Natural killer cell treated with Interleukin-12 subunit alpha and Interleukin-12 subunit beta and Interleukin-15 and Interleukin-18, amount 100 ng/mL, for 72 hours (primary cell): ENCODE results near the gene GPR158. TPM values are rescaled to one million over a fixed set of nuclear protein-coding genes. Genes with fewer than 3 reads are reported as not detected.

Experiments used
- ATAC-seq, 2 donors: fragments of 150-1000 bp; cut with Tn5 transposase in 1 of 2; sonication (Bioruptor Pico), chemical (Tn5 transposase) in 1 of 2; 2 replicates each; pipeline ENCODE4 v1.10.0; 2021
- DNase-seq: peaks from one replicate; pipeline ENCODE4 v3.0.0; 2022; ENCODE audit warnings: low spot score
- H3K27ac Mint-ChIP-seq, 2 donors: 1 replicate in 1 of 2; 2 replicates in 1 of 2; pipeline ENCODE4 v1.8.0; 2022; ENCODE audit warnings: mixed read lengths in 2 of 2, mild to moderate bottlenecking in 1 of 2, moderate library complexity in 1 of 2
- H3K27me3 Mint-ChIP-seq, 2 donors: 1 replicate in 1 of 2; 2 replicates in 1 of 2; pipeline ENCODE4 v1.8.0; 2022; ENCODE audit warnings: mixed read lengths in 2 of 2
- H3K36me3 Mint-ChIP-seq: one replicate; pipeline ENCODE4 v1.8.0; 2022; ENCODE audit warnings: mixed read lengths
- H3K4me1 Mint-ChIP-seq, 2 donors: 1 replicate in 1 of 2; 2 replicates in 1 of 2; pipeline ENCODE4 v1.8.0; 2022; ENCODE audit warnings: low read depth in 2 of 2, mixed read lengths in 2 of 2, mild to moderate bottlenecking in 1 of 2
- H3K4me3 Mint-ChIP-seq: one replicate; pipeline ENCODE4 v1.8.0; 2022; ENCODE audit warnings: mixed read lengths
- H3K9me3 Mint-ChIP-seq: 2 replicates; pipeline ENCODE4 v1.8.0; 2022; ENCODE audit warnings: mixed read lengths
- total RNA-seq, 2 donors: library from RNA; stranded (reverse); gene quantifications; one replicate each; pipeline ENCODE4 v1.2.3, GENCODE V29; 2022

The GPR158 gene
- total RNA-seq, 2 donors from 2014 or later: not detected

DNA sequence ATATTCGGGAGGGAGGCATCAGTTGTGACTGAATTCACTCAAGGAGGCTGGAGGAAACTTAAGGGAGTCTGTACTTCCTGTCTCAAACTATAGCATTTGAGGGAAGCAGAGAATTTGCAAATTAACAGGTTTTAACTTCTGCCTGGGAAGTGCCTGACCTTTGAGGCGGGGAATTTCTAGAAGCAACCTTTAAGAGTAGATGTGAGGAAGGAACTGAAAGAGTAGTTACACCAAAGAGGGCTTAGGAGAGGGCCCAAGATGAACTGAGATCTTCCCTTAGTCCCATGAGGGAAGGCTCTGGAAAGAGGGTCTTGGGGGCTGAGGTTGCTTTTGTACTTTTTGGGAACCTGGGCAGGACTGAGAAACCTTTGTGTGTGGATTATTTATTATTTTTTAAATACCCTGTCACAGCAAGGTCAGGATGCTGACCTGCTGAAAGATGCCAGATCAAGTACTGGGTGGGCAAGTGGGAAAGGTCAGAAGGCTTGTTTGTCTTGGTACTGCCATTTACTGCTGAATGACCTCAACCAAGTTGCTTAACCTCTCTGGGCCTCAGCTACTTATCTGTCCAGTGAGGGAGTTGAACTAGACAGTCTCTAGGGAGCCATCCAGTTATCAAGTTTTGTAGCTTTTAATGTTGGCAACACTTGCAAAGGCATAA is 2.4 kb downstream of the GPR158 start:
- Mint-ChIP-seq H3K27ac (no peak overlapping the region), H3K4me3 (no peak overlapping the region), H3K27me3 (peaks cover 21 to 36% of the 10 kb centered on the region in 2 donors), H3K9me3 (peaks cover 9% of the 10 kb centered on the region), H3K36me3 (peaks cover 7% of the 10 kb centered on the region), H3K4me1 (no peaks in the 10 kb centered on the region)
- ATAC-seq (no peak), DNase-seq (no peak)

- H3K27ac Mint-ChIP-seq: no peak overlapping the region
- DNase-seq: no peak
- no peak for ATAC-seq
- H3K4me3 Mint-ChIP-seq: no peak overlapping the region
- H3K4me1 Mint-ChIP-seq: no peaks in the 10 kb centered on the region
- H3K36me3 Mint-ChIP-seq: peaks cover 7% of the 10 kb centered on the region
- H3K27me3 Mint-ChIP-seq: peaks cover 21 to 35% of the 10 kb centered on the region in 2 donors
- peaks cover 9% of the 10 kb centered on the region for H3K9me3 Mint-ChIP-seq
Observed at GRCh38 chr10:25177754-25178135, 2.9 kb downstream of the GPR158 start.

DNA sequence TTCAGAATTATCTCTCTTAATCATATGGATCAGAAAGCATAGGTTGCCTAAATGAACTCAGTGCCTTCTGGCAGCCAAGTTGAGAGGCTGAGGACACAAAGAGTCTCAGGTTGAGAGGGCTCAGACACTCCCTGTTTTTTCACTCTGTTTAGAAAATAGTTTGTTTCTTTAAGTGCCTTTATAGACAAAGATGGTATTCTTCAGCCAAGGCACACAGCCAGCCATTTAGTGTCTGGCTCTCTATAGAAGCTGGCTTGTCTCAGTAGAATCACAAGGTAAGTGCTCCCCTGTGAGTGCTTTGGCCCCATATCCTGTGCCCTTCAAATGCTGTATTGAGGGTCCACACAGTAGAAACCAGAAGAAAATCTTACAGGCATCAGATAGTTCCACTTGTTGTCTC is 3.6 kb downstream of the GPR158 start:
- H3K27me3 Mint-ChIP-seq: peaks cover 21 to 28% of the 10 kb centered on the region in 2 donors
- H3K4me3 Mint-ChIP-seq: no peak overlapping the region
- no peak for DNase-seq
- no peak for ATAC-seq
- H3K36me3 Mint-ChIP-seq: peaks cover 7% of the 10 kb centered on the region
- H3K9me3 Mint-ChIP-seq: peaks cover 9% of the 10 kb centered on the region
- no peak overlapping the region for H3K27ac Mint-ChIP-seq
- no peaks in the 10 kb centered on the region for H3K4me1 Mint-ChIP-seq

DNA sequence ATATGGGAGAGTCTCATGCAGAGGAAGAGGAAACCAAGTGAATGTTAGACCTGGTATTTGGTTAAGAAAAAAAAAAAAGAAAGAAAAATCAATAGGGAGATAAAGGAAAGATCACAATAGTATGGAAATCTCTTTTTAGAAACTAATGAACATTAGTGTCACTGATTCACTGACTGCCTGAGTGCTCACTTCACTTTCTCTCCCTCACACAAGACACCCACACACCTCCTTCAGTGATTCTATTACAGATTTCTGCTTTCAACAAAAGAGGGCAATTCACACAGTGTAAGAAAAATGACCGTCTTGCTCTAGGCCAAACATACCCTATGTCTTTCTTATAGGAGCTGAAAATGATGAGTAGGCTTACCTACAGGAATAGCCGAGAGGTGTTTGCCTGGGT is 6.0 kb downstream of the GPR158 start:
- H3K4me3 Mint-ChIP-seq: no peak overlapping the region
- H3K4me1 Mint-ChIP-seq: no peaks in the 10 kb centered on the region
- no peak overlapping the region for H3K27ac Mint-ChIP-seq
- H3K9me3 Mint-ChIP-seq: peaks cover 5% of the 10 kb centered on the region
- H3K36me3 Mint-ChIP-seq: peaks cover 2% of the 10 kb centered on the region
- ATAC-seq: no peak
- no peak for DNase-seq
- H3K27me3 Mint-ChIP-seq: peaks cover 14 to 18% of the 10 kb centered on the region in 2 donors

DNA sequence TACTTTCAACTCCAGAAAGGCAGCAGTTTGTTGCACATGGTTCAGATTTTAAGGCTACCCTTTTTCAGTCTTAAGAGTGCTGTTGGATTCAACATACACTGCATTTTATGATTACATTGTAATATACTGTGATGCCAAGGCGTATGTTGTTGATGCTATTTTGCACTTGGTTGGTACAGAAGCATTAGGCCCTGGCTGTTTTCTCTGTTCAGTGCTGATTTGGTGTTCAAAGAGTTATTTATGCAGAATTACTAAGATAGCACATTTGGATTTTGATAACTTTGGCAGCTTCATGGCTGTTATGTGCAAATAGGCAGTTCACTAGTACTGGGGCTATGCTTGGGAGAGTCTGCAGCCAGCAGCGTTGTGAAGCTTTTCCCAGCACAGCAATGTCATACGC is 7.8 kb downstream of the GPR158 start:
- Mint-ChIP-seq H3K36me3 (peaks cover 6% of the 10 kb centered on the region), H3K27me3 (peaks cover 6 to 7% of the 10 kb centered on the region in 2 donors), H3K9me3 (peaks cover 9% of the 10 kb centered on the region), H3K4me1 (no peaks in the 10 kb centered on the region), H3K4me3 (no peak overlapping the region), H3K27ac (no peak overlapping the region)
- ATAC-seq: no peak
- DNase-seq: no peak

GRCh38 chr10:25191162-25191895 is 16.5 kb downstream of the GPR158 start:
- Mint-ChIP-seq H3K4me1 (no peaks in the 10 kb centered on the region), H3K9me3 (peaks cover 5% of the 10 kb centered on the region), H3K27ac (no peak overlapping the region), H3K4me3 (no peak overlapping the region), H3K27me3 (no peaks in the 10 kb centered on the region), H3K36me3 (no peaks in the 10 kb centered on the region)
- no peak for ATAC-seq
- no peak for DNase-seq

- ATAC-seq (no peak), DNase-seq (no peak)
- peaks cover 7% of the 10 kb centered on the region for H3K9me3 Mint-ChIP-seq
- H3K36me3 Mint-ChIP-seq: no peaks in the 10 kb centered on the region
- no peak overlapping the region for H3K27ac Mint-ChIP-seq
- no peaks in the 10 kb centered on the region for H3K4me1 Mint-ChIP-seq
- no peak overlapping the region for H3K4me3 Mint-ChIP-seq
- no peaks in the 10 kb centered on the region for H3K27me3 Mint-ChIP-seq
Observed at GRCh38 chr10:25198151-25198550, 23.4 kb downstream of the GPR158 start.

DNA sequence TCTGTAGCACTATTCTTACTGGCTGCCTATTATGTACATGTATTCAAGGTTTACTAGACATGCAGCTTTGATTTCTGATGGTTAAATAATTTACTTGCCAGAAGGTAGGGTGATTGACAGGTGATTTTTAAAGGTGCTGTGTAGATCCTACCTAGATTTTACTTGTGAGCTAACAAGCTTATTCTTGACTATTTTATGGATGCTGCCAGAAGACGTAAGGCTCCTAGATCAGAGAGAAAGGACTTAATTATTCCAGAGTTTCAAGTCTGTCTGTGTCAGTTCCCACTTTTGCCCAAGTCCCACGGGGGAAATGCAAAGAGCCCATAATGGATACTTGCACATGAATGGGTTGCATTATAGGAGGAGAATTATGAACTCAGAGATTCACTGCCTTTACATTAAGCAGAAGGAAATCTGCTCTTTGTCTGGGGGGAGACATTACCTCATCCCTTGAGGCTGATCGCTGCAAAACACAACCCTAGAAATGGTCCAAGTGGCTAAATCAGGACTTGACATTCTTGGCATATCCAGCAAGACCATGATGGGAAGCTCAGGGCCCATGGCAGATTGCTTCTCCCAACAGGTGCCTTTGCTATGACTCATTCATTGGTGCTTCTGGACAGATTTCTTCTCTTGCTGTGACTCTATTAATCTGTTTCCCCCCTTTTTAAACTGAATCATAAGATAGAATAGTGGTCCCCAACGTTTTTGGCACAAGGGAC is 32.1 kb downstream of the GPR158 start:
- Mint-ChIP-seq H3K9me3 (no peaks in the 10 kb centered on the region), H3K4me3 (no peak overlapping the region), H3K27ac (no peak overlapping the region), H3K27me3 (no peaks in the 10 kb centered on the region), H3K4me1 (no peaks in the 10 kb centered on the region), H3K36me3 (no peaks in the 10 kb centered on the region)
- ATAC-seq (no peak), DNase-seq (no peak)

DNA sequence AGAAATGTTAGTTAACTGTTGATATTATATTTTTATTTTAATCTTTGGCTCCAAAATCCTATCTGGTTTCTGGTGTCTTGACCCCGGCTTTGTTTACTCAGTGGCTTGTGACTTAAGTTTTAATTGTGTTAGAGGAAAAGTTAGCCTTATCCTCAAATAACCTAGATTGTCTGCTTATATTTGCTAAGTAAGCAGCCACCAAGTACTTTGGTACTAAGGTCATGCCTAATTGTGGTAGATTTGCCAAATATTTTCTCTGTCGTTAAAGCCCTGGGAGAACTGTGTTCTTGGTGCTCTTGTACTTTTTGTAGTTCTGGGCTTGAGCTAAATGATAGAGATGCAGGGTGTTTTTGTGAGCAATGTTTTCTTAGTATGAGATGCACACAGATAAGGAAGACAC is 34.8 kb downstream of the GPR158 start:
- no peaks in the 10 kb centered on the region for H3K27me3 Mint-ChIP-seq

GRCh38 chr10:25210265-25210664 is 35.5 kb downstream of the GPR158 start:
- Mint-ChIP-seq H3K4me3 (no peak overlapping the region), H3K27ac (no peak overlapping the region), H3K36me3 (no peaks in the 10 kb centered on the region), H3K4me1 (no peaks in the 10 kb centered on the region), H3K27me3 (no peaks in the 10 kb centered on the region), H3K9me3 (no peaks in the 10 kb centered on the region)
- DNase-seq: no peak
- no peak for ATAC-seq

More for the DNA sequence above, 34.8 kb downstream of the GPR158 start:
- Mint-ChIP-seq H3K4me1 (no peaks in the 10 kb centered on the region), H3K4me3 (no peak overlapping the region), H3K27ac (no peak overlapping the region), H3K9me3 (no peaks in the 10 kb centered on the region), H3K36me3 (no peaks in the 10 kb centered on the region)
- no peak for DNase-seq
- ATAC-seq: no peak

DNA sequence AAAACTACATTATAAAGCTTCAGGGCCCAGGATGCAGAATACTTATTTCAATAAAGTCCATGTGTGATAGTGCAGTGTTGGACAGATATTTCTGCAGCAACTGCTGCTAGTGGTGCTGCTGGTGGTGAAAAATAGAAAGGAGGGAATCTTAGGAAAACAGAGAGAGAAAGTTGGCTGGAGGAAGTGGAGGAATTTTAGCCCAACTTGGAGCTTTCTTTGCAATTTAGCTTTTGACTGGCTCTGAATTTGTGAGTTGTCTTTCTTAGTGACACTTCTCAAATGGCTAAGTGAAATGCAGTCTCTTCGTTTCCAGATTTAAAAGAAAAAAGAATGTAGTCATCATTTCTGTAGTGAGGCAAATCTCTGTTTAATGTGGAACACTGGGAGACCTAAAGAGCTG is 45.4 kb downstream of the GPR158 start:
- DNase-seq: no peak
- Mint-ChIP-seq H3K9me3 (no peaks in the 10 kb centered on the region), H3K27me3 (no peaks in the 10 kb centered on the region), H3K4me1 (no peaks in the 10 kb centered on the region), H3K27ac (no peak overlapping the region), H3K4me3 (no peak overlapping the region), H3K36me3 (no peaks in the 10 kb centered on the region)
- ATAC-seq: no peak

DNA sequence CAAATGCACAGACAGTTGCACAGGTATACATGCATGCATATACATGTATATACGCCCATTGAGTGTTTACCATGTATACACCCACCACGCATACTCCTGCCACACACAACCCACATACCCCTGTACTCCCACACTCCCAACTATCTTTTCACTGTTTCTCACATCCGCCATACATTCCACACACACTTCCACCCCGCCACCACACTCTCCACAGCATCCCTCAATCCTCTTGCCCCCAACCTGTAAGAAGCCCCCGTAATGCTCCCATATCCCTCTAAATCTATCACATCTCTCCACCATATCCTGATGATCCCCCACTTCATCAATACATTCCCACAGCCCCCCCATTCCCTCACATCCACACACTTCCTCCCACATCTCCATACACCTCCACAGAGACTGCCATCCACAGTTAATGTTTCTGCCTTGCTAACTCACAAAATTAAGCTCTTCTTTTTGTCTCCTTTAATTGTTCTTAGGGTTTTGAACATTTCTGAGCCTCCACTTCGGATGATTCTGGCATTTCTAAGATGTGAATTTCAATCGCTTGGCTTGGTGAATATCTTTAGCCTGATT is 47.4 kb downstream of the GPR158 start:
- H3K9me3 Mint-ChIP-seq: no peaks in the 10 kb centered on the region
- H3K4me1 Mint-ChIP-seq: no peaks in the 10 kb centered on the region
- no peak for DNase-seq
- H3K4me3 Mint-ChIP-seq: no peak overlapping the region
- H3K27me3 Mint-ChIP-seq: no peaks in the 10 kb centered on the region
- no peak overlapping the region for H3K27ac Mint-ChIP-seq
- no peak for ATAC-seq
- H3K36me3 Mint-ChIP-seq: no peaks in the 10 kb centered on the region

DNA sequence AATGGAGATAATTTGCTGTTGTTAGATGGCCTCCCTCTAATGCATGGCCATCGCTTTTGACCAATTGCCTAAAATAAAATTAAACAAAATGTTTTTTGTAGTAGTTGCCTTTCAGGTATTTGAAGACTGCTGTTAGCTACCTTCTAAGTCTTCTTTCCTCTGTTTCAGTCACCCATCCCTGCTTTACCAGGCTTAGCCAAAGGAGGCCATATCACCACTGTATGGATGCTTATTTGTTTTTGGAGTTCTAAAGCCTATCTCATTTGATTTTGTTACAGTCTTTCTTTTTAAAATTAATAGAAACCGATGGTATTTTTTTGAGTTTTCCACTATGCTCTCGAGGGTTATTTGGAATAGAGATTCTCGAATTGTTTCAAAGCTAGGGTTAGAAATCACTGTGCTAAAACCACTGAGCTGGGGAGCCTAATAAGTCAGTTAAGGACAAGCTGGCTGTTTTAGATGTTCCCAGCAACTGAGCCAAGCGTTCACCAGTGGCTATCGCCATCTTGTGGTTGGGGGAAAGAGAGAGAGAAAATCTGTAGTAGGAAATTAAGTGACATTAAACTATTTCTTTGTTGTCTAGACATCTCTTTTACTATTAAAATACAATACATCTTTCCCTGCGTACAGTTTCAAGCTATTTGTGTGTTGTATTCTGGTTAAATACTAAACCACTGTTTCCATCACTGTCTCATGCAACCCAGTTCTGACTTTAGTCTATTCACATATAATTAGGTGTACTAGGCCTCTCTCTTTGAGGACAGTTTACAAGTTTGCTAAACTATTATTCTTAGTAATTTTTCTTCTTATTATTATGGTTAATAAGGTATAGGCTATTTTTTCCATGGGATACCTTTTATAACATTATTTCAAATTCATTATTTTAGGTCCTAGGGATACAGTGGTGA is 52.2 kb downstream of the GPR158 start:
- DNase-seq (no peak), ATAC-seq (no peak)
- no peaks in the 10 kb centered on the region for H3K9me3 Mint-ChIP-seq
- H3K27ac Mint-ChIP-seq: no peak overlapping the region
- no peaks in the 10 kb centered on the region for H3K27me3 Mint-ChIP-seq
- no peaks in the 10 kb centered on the region for H3K36me3 Mint-ChIP-seq
- no peaks in the 10 kb centered on the region for H3K4me1 Mint-ChIP-seq
- no peak overlapping the region for H3K4me3 Mint-ChIP-seq
